Measurements from ENCODE around the gene LRRC27.

DNA sequence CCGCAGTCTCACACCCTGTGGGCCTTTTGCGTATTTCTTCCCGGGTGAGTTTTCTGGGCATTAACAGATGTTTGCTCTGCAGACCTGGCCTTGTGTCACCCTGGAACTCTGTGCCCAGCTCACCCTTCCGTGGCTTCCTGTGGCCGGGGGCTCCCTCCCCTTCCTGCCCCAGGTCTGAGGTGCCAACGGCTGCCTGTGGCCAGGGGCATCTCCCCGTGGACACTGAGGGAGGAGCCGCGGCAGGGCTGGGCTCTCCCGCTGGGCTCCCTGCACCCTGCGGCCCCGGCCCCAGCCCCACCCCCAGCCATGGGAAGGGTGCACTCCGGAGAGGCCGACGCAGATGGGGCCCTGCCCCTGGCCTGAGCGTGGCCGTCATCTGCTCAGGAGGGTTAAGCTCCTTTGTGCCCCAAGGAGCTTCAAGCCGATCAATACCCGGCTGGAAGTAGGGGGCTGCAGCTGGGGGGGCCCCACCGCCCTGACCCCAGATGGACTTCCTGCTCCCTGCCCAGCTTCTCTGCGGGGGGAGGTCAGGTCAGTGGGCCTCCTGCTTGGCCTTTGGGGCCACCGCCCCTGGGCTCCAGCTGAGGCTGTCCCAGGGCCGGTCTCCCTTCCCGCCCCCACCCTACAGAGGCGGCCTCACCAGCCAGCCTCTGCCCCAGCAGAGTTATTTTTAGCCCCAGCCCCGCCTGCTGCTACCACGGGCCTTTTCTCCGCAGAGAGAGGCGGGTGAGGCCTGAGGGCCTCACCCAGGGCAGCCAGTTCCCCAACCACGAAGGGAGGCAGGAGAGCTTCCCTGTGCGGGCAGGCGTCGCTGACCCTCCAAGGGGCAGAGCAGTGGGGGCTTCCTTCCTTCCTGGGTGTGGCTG is 89.2 kb downstream of the LRRC27 start:
- TF ChIP-seq SREBF2 (IDR thresholded peaks at IDR 0.05) (no peak), MYC (IDR thresholded peaks at IDR 0.05; ENCODE audit: borderline replicate concordance, low read length) (no peak), POLR2A (IDR thresholded peaks at IDR 0.05; ENCODE audit: low read length) (peak; percentile 19; the same call in 1 of the 2 replicates), MAZ (IDR thresholded peaks at IDR 0.05; ENCODE audit: borderline replicate concordance, low read depth, low read length) (no peak), ESRRA (IDR thresholded peaks at IDR 0.05; ENCODE audit: borderline replicate concordance, low read length) (no peak), GATA3 (IDR thresholded peaks at IDR 0.05; ENCODE audit: borderline replicate concordance) (no peak), CHD2 (IDR thresholded peaks at IDR 0.05; ENCODE audit: low read length, partially characterized antibody) (no peak), ZFP36 (IDR thresholded peaks at IDR 0.05; ENCODE audit: borderline replicate concordance, partially characterized antibody) (no peak), RARB (CRISPR knock-in tag; IDR thresholded peaks at IDR 0.05) (no peak)
- TF ChIP-seq, protein P1, sequence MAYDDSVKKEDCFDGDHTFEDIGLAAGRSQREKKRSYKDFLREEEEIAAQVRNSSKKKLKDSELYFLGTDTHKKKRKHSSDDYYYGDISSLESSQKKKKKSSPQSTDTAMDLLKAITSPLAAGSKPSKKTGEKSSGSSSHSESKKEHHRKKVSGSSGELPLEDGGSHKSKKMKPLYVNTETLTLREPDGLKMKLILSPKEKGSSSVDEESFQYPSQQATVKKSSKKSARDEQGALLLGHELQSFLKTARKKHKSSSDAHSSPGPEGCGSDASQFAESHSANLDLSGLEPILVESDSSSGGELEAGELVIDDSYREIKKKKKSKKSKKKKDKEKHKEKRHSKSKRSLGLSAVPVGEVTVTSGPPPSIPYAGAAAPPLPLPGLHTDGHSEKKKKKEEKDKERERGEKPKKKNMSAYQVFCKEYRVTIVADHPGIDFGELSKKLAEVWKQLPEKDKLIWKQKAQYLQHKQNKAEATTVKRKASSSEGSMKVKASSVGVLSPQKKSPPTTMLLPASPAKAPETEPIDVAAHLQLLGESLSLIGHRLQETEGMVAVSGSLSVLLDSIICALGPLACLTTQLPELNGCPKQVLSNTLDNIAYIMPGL (CRISPR knock-in tag; IDR thresholded peaks at IDR 0.05; ENCODE audit: borderline replicate concordance) = no peak
- TF ChIP-seq, protein P2, sequence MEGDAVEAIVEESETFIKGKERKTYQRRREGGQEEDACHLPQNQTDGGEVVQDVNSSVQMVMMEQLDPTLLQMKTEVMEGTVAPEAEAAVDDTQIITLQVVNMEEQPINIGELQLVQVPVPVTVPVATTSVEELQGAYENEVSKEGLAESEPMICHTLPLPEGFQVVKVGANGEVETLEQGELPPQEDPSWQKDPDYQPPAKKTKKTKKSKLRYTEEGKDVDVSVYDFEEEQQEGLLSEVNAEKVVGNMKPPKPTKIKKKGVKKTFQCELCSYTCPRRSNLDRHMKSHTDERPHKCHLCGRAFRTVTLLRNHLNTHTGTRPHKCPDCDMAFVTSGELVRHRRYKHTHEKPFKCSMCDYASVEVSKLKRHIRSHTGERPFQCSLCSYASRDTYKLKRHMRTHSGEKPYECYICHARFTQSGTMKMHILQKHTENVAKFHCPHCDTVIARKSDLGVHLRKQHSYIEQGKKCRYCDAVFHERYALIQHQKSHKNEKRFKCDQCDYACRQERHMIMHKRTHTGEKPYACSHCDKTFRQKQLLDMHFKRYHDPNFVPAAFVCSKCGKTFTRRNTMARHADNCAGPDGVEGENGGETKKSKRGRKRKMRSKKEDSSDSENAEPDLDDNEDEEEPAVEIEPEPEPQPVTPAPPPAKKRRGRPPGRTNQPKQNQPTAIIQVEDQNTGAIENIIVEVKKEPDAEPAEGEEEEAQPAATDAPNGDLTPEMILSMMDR (IDR thresholded peaks at IDR 0.05) = no peak
- TF ChIP-seq, protein P3, sequence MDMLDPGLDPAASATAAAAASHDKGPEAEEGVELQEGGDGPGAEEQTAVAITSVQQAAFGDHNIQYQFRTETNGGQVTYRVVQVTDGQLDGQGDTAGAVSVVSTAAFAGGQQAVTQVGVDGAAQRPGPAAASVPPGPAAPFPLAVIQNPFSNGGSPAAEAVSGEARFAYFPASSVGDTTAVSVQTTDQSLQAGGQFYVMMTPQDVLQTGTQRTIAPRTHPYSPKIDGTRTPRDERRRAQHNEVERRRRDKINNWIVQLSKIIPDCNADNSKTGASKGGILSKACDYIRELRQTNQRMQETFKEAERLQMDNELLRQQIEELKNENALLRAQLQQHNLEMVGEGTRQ (IDR thresholded peaks at IDR 0.05) = no peak
- TF ChIP-seq, protein P4, sequence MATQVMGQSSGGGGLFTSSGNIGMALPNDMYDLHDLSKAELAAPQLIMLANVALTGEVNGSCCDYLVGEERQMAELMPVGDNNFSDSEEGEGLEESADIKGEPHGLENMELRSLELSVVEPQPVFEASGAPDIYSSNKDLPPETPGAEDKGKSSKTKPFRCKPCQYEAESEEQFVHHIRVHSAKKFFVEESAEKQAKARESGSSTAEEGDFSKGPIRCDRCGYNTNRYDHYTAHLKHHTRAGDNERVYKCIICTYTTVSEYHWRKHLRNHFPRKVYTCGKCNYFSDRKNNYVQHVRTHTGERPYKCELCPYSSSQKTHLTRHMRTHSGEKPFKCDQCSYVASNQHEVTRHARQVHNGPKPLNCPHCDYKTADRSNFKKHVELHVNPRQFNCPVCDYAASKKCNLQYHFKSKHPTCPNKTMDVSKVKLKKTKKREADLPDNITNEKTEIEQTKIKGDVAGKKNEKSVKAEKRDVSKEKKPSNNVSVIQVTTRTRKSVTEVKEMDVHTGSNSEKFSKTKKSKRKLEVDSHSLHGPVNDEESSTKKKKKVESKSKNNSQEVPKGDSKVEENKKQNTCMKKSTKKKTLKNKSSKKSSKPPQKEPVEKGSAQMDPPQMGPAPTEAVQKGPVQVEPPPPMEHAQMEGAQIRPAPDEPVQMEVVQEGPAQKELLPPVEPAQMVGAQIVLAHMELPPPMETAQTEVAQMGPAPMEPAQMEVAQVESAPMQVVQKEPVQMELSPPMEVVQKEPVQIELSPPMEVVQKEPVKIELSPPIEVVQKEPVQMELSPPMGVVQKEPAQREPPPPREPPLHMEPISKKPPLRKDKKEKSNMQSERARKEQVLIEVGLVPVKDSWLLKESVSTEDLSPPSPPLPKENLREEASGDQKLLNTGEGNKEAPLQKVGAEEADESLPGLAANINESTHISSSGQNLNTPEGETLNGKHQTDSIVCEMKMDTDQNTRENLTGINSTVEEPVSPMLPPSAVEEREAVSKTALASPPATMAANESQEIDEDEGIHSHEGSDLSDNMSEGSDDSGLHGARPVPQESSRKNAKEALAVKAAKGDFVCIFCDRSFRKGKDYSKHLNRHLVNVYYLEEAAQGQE (IDR thresholded peaks at IDR 0.05) = no peak
- TF ChIP-seq, protein P5, sequence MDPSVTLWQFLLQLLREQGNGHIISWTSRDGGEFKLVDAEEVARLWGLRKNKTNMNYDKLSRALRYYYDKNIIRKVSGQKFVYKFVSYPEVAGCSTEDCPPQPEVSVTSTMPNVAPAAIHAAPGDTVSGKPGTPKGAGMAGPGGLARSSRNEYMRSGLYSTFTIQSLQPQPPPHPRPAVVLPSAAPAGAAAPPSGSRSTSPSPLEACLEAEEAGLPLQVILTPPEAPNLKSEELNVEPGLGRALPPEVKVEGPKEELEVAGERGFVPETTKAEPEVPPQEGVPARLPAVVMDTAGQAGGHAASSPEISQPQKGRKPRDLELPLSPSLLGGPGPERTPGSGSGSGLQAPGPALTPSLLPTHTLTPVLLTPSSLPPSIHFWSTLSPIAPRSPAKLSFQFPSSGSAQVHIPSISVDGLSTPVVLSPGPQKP (IDR thresholded peaks at IDR 0.05; ENCODE audit: low read depth, low read length) = no peak
